ENCODE results near the gene TMCC1. TPM values are rescaled to one million over a fixed set of nuclear protein-coding genes. Genes with fewer than 3 reads are reported as not detected.
"Not testable (repeated sequence)": the region's sequence is repeated elsewhere in the genome, so short reads cannot be mapped to it uniquely, and the experiment has no call there.

TMCC1 gene
- total and polyA plus RNA-seq, 9 donors, result 13.2 to 57.2 (median 42.4) TPM

GRCh38 chr3:129911261-129911861, 17.9 kb upstream of the TMCC1 start:
- intact Hi-C loops (cut with DNase I), result no loop called here
- no peak for TF ChIP-seq EP300 (IDR thresholded peaks at IDR 0.05)
- TF ChIP-seq CTCF (IDR thresholded peaks at IDR 0.05), result no peak
- TF ChIP-seq POLR2A (IDR thresholded peaks at IDR 0.05), result no peak
- DNase-seq, result no peak

GRCh38 chr3:129909235-129909634, 15.7 kb upstream of the TMCC1 start:
- H3K27ac ChIP-seq; H3K4me3 ChIP-seq; H3K9me3 ChIP-seq; H3K36me3 ChIP-seq; intact Hi-C loops (cut with DNase I); DNase-seq; H3K27me3 ChIP-seq; H3K4me1 ChIP-seq (ENCODE audit: insufficient read depth): not testable (repeated sequence)
- 92 to 94% (median 92%) methylated on average over 4 of the region's 4 CpGs for WGBS, 3 donors

More at GRCh38 chr3:129911261-129911861, 17.9 kb upstream of the TMCC1 start:
- Histone ChIP-seq H3K36me3 (no peaks in the 10 kb centered on the region), H3K27ac (no peak overlapping the region), H3K9me3 (peaks cover 0 to 3% of the 10 kb centered on the region in 2 donors), H3K27me3 (no peaks in the 10 kb centered on the region), H3K4me3 (no peak overlapping the region), H3K4me1 (ENCODE audit: insufficient read depth) (no peaks in the 10 kb centered on the region)

GRCh38 chr3:129908417-129908816, 14.9 kb upstream of the TMCC1 start:
- intact Hi-C loops (cut with DNase I), result no loop called here
- 85 to 93% (median 88%) methylated on average over 1 of the region's 1 CpG for WGBS, 3 donors
- no peaks in the 10 kb centered on the region for H3K36me3 ChIP-seq
- no peak overlapping the region for H3K27ac ChIP-seq
- no peaks in the 10 kb centered on the region for H3K4me1 ChIP-seq (ENCODE audit: insufficient read depth)
- no peak overlapping the region for H3K4me3 ChIP-seq
- TF ChIP-seq CTCF (IDR thresholded peaks at IDR 0.05) (no peak), POLR2A (IDR thresholded peaks at IDR 0.05) (no peak), EP300 (IDR thresholded peaks at IDR 0.05) (no peak)
- H3K9me3 ChIP-seq, result peaks cover 0 to 3% of the 10 kb centered on the region in 2 donors
- DNase-seq, result no peak
- H3K27me3 ChIP-seq, result no peaks in the 10 kb centered on the region

GRCh38 chr3:129901272-129901671, 7.8 kb upstream of the TMCC1 start:
- WGBS, 3 donors, result 92 to 95% (median 92%) methylated on average over 4 of the region's 4 CpGs
- DNase-seq; H3K27me3 ChIP-seq; H3K36me3 ChIP-seq; H3K4me1 ChIP-seq (ENCODE audit: insufficient read depth); intact Hi-C loops (cut with DNase I); H3K4me3 ChIP-seq; H3K9me3 ChIP-seq; H3K27ac ChIP-seq: not testable (repeated sequence)

GRCh38 chr3:129897026-129897425, 3.5 kb upstream of the TMCC1 start:
- WGBS, 3 donors, result 58 to 95% (median 93%) methylated on average over 3 of the region's 3 CpGs
- Histone ChIP-seq H3K36me3 (no peaks in the 10 kb centered on the region), H3K27ac (no peak overlapping the region), H3K27me3 (no peaks in the 10 kb centered on the region), H3K9me3 (no peaks in the 10 kb centered on the region), H3K4me3 (no peak overlapping the region), H3K4me1 (ENCODE audit: insufficient read depth) (peaks cover 3% of the 10 kb centered on the region)
- DNase-seq, result no peak
- TF ChIP-seq EP300 (IDR thresholded peaks at IDR 0.05) (no peak), POLR2A (IDR thresholded peaks at IDR 0.05) (no peak), CTCF (IDR thresholded peaks at IDR 0.05) (no peak)
- intact Hi-C loops (cut with DNase I), result no loop called here
